K562 (cell line): ENCODE data around the gene CDKN2B.

ENCODE experiments used
- CTCF ChIP-seq, 3 experiments: IDR thresholded peaks in 2 of 3; conservative IDR thresholded peaks in 1 of 3; 2 replicates each; pipeline ENCODE4 v1.5.1; 2011 to 2012; ENCODE audit warnings: low read length in 3 of 3, mild to moderate bottlenecking in 3 of 3, control low read depth in 2 of 3, improper control_type of control experiment in 1 of 3, inconsistent platforms in 1 of 3, low read depth in 1 of 3, mixed read lengths in 1 of 3, moderate library complexity in 1 of 3; ENCODE audit not compliant: insufficient read depth in 2 of 3
- TF ChIP-seq, protein P1 (sequence below): fragments of 450-650 bp; IDR thresholded peaks from 2 replicates; pipeline ENCODE4 v1.6.1; 2016; ENCODE audit warnings: antibody characterized with exemption

GRCh38 chr9:21966140-21966851, 42.8 kb downstream of the CDKN2B start:
- no peak for TF ChIP-seq CTCF (IDR thresholded peaks at IDR 0.05 in 2 of 3, conservative IDR thresholded peaks at IDR 0.05 in 1 of 3; ENCODE audit: insufficient read depth in 2 of 3, low read depth in 1 of 3, low read length in 3 of 3)
- TF ChIP-seq, protein P1, sequence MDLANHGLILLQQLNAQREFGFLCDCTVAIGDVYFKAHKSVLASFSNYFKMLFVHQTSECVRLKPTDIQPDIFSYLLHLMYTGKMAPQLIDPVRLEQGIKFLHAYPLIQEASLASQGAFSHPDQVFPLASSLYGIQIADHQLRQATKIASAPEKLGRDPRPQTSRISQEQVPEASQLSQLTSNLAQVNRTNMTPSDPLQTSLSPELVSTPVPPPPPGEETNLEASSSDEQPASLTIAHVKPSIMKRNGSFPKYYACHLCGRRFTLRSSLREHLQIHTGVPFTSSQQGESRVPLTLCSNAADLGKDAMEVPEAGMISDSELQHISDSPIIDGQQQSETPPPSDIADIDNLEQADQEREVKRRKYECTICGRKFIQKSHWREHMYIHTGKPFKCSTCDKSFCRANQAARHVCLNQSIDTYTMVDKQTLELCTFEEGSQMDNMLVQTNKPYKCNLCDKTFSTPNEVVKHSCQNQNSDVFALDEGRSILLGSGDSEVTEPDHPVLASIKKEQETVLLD = no peak
